ENCODE results near the gene RPS3. TPM values are rescaled to one million over a fixed set of nuclear protein-coding genes. Genes with fewer than 3 reads are reported as not detected.

RPS3 gene
- total RNA-seq, 2 donors from 2014 or later = 921 to 1,114 TPM

- Histone ChIP-seq H3K27ac (no peak overlapping the region), H3K4me1 (peaks cover 41% of the 10 kb centered on the region), H3K9me3 (peaks cover 0 to 4% (median 0%) of the 10 kb centered on the region in 3 donors), H3K36me3 (replicated peaks in 1 of 2; ENCODE audit: insufficient read depth in 1 of 2, low read depth in 2 of 2) (no peaks in the 10 kb centered on the region), H3K4me3 (no peak overlapping the region), H3K27me3 (no peaks in the 10 kb centered on the region)
- DNase-seq (no peak), ATAC-seq (no peak)
- 91% methylated on average over 5 of the region's 5 CpGs for WGBS, 2 donors
- intact Hi-C loops (cut with DNase I) = no loop called here
- TF ChIP-seq POLR2A (IDR thresholded peaks at IDR 0.05) = no peak
- TF ChIP-seq CTCF (IDR thresholded peaks at IDR 0.05) = no peak
These were observed 27.4 kb downstream of the RPS3 start for GRCh38 chr11:75426720-75427086.

GRCh38 chr11:75427181-75427580, 27.9 kb downstream of the RPS3 start:
- no peak for ATAC-seq
- H3K36me3 ChIP-seq (replicated peaks in 1 of 2; ENCODE audit: insufficient read depth in 1 of 2, low read depth in 2 of 2) = no peaks in the 10 kb centered on the region
- no peaks in the 10 kb centered on the region for H3K27me3 ChIP-seq
- no peak overlapping the region for H3K27ac ChIP-seq
- H3K4me1 ChIP-seq = peaks cover 37% of the 10 kb centered on the region
- no peak overlapping the region for H3K4me3 ChIP-seq
- peaks cover 0 to 4% (median 0%) of the 10 kb centered on the region in 3 donors for H3K9me3 ChIP-seq
- no peak for TF ChIP-seq POLR2A (IDR thresholded peaks at IDR 0.05)
- TF ChIP-seq CTCF (IDR thresholded peaks at IDR 0.05) = no peak
- DNase-seq = no peak
- intact Hi-C loops (cut with DNase I) = no loop called here

GRCh38 chr11:75428281-75428724, 29.0 kb downstream of the RPS3 start:
- no peaks in the 10 kb centered on the region for H3K36me3 ChIP-seq (replicated peaks in 1 of 2; ENCODE audit: insufficient read depth in 1 of 2, low read depth in 2 of 2)
- H3K27ac ChIP-seq = peak overlapping the region in 3 of 4 donors; percentile 17 to 57 (median 37)
- intact Hi-C loops (cut with DNase I) = no loop called here
- H3K4me3 ChIP-seq = no peak overlapping the region
- TF ChIP-seq POLR2A (IDR thresholded peaks at IDR 0.05) (peak; percentile 49 to 82 (median 69)), CTCF (IDR thresholded peaks at IDR 0.05) (no peak)
- ATAC-seq (peak; percentile 93), DNase-seq (peak; percentile 87 to 95 (median 94))
- WGBS, 2 donors = 34 to 48% methylated on average over 29 to 32 of the region's 32 CpGs
- H3K4me1 ChIP-seq = peaks cover 26% of the 10 kb centered on the region
- no peaks in the 10 kb centered on the region for H3K27me3 ChIP-seq
- peaks cover 0 to 4% (median 0%) of the 10 kb centered on the region in 3 donors for H3K9me3 ChIP-seq

- H3K27me3 ChIP-seq = no peaks in the 10 kb centered on the region
- peaks cover 26% of the 10 kb centered on the region for H3K4me1 ChIP-seq
- DNase-seq (no peak), ATAC-seq (no peak)
- H3K27ac ChIP-seq = peak overlapping the region in 2 of 4 donors; percentile 17 to 57
- H3K9me3 ChIP-seq = peaks cover 0 to 4% (median 0%) of the 10 kb centered on the region in 3 donors
- WGBS, 2 donors = 73 to 82% methylated on average over 16 of the region's 16 CpGs
- H3K36me3 ChIP-seq (replicated peaks in 1 of 2; ENCODE audit: insufficient read depth in 1 of 2, low read depth in 2 of 2) = no peaks in the 10 kb centered on the region
- no peak overlapping the region for H3K4me3 ChIP-seq
- intact Hi-C loops (cut with DNase I) = no loop called here
- no peak for TF ChIP-seq POLR2A (IDR thresholded peaks at IDR 0.05)
- TF ChIP-seq CTCF (IDR thresholded peaks at IDR 0.05) = no peak
These were observed 29.8 kb downstream of the RPS3 start for GRCh38 chr11:75428989-75429640.

GRCh38 chr11:75429641-75429901, 30.3 kb downstream of the RPS3 start:
- DNase-seq (no peak), ATAC-seq (no peak)
- TF ChIP-seq POLR2A (IDR thresholded peaks at IDR 0.05) = no peak
- TF ChIP-seq CTCF (IDR thresholded peaks at IDR 0.05) = no peak
- H3K9me3 ChIP-seq = peaks cover 0 to 4% (median 0%) of the 10 kb centered on the region in 3 donors
- no peaks in the 10 kb centered on the region for H3K27me3 ChIP-seq
- peaks cover 26% of the 10 kb centered on the region for H3K4me1 ChIP-seq
- no peak overlapping the region for H3K4me3 ChIP-seq
- peak overlapping the region in 1 of 4 donors; percentile 54 for H3K27ac ChIP-seq
- WGBS, 2 donors = 37 to 45% methylated on average over 17 to 20 of the region's 25 CpGs
- intact Hi-C loops (cut with DNase I) = no loop called here
- H3K36me3 ChIP-seq (replicated peaks in 1 of 2; ENCODE audit: insufficient read depth in 1 of 2, low read depth in 2 of 2) = peaks cover 0 to under 1% of the 10 kb centered on the region in 2 donors
